HepG2 (cell line): ENCODE results near the gene SMAD2. TPM values are rescaled to one million over a fixed set of nuclear protein-coding genes. Genes with fewer than 3 reads are reported as not detected.

Experiments
- ATF7 ChIP-seq, 2 experiments: fragments of 450-650 bp in 1 of 2; sonication (generic) in 1 of 2; formaldehyde crosslinking in 1 of 2; IDR thresholded peaks; 2 replicates each; pipeline versions ENCODE4 v1.4.0 to v1.6.1; 2016 to 2020; ENCODE audit warnings: antibody characterized with exemption in 1 of 2, mild to moderate bottlenecking in 1 of 2, missing genetic modification reagents in 1 of 2
- CC2D1A ChIP-seq: sonication (generic); formaldehyde crosslinking; IDR thresholded peaks from 2 replicates; pipeline ENCODE4 v1.8.1; 2023; ENCODE audit warnings: mild to moderate bottlenecking, missing genetic modification reagents
- KMT2B ChIP-seq: IDR thresholded peaks from 2 replicates; pipeline ENCODE4 v1.6.1; 2016; ENCODE audit warnings: missing genetic modification reagents, missing compliant biosample characterization
- MIER3 ChIP-seq: IDR thresholded peaks from 2 replicates; pipeline ENCODE4 v1.6.1; 2016; ENCODE audit warnings: missing compliant biosample characterization, borderline replicate concordance
- NFKBIZ ChIP-seq: IDR thresholded peaks from 2 replicates; pipeline ENCODE4 v1.6.1; 2018; ENCODE audit warnings: missing genetic modification reagents, missing compliant biosample characterization
- NRL ChIP-seq: sonication (generic); formaldehyde crosslinking; IDR thresholded peaks from 2 replicates; pipeline ENCODE4 v1.5.0; 2020; ENCODE audit warnings: missing genetic modification reagents, mild to moderate bottlenecking, moderate library complexity, borderline replicate concordance
- PHF8 ChIP-seq: sonication (generic); formaldehyde crosslinking; IDR thresholded peaks from 2 replicates; pipeline ENCODE4 v1.5.0; 2020; ENCODE audit warnings: missing genetic modification reagents
- PPARG ChIP-seq: conservative IDR thresholded peaks from 2 replicates; pipeline ENCODE4 v1.6.1; 2016; ENCODE audit warnings: missing biosample characterization, missing genetic modification reagents
- RAD51 ChIP-seq: fragments of 450-650 bp; IDR thresholded peaks from 2 replicates; pipeline ENCODE4 v1.6.1; 2016; ENCODE audit warnings: borderline replicate concordance
- SCMH1 ChIP-seq: sonication (generic); formaldehyde crosslinking; IDR thresholded peaks from 2 replicates; pipeline ENCODE4 v1.9.0; 2021; ENCODE audit warnings: missing genetic modification reagents, mild to moderate bottlenecking, borderline replicate concordance
- SP140L ChIP-seq: sonication (generic); formaldehyde crosslinking; IDR thresholded peaks from 2 replicates; pipeline ENCODE4 v1.4.0; 2020; ENCODE audit warnings: missing genetic modification reagents, borderline replicate concordance
- SPEN ChIP-seq: sonication (generic); formaldehyde crosslinking; IDR thresholded peaks from 2 replicates; pipeline ENCODE4 v1.5.1; 2020; ENCODE audit warnings: low read depth, mild to moderate bottlenecking, missing genetic modification reagents
- TBX3 ChIP-seq: fragments of 450-650 bp; IDR thresholded peaks from 2 replicates; pipeline ENCODE4 v1.6.1; 2017; ENCODE audit warnings: antibody characterized with exemption, mild to moderate bottlenecking, inconsistent platforms, borderline replicate concordance
- THAP7 ChIP-seq: sonication (generic); formaldehyde crosslinking; IDR thresholded peaks from 2 replicates; pipeline ENCODE4 v1.8.1; 2023; ENCODE audit warnings: mild to moderate bottlenecking, missing genetic modification reagents
- ZEB1 ChIP-seq: IDR thresholded peaks from 2 replicates; pipeline ENCODE4 v1.6.1; 2012; ENCODE audit warnings: mild to moderate bottlenecking, low read depth, inconsistent platforms; ENCODE audit not compliant: insufficient replicate concordance
- ZFP62 ChIP-seq: sonication (generic); formaldehyde crosslinking; IDR thresholded peaks from 2 replicates; pipeline ENCODE4 v1.4.0; 2020; ENCODE audit warnings: missing genetic modification reagents
- ZMYM3 ChIP-seq: sonication (generic); formaldehyde crosslinking; IDR thresholded peaks from 2 replicates; pipeline ENCODE4 v1.5.1; 2020; ENCODE audit warnings: mild to moderate bottlenecking, missing genetic modification reagents
- ZNF180 ChIP-seq: sonication (generic); formaldehyde crosslinking; IDR thresholded peaks from 2 replicates; pipeline ENCODE4 v1.4.0; 2020; ENCODE audit warnings: low read depth, missing genetic modification reagents, borderline replicate concordance
- ZNF260 ChIP-seq: sonication (generic); formaldehyde crosslinking; IDR thresholded peaks from 2 replicates; pipeline ENCODE4 v1.4.0; 2020; ENCODE audit warnings: missing genetic modification reagents, low read depth, mild to moderate bottlenecking, borderline replicate concordance
- ZNF550 ChIP-seq: sonication (generic); formaldehyde crosslinking; IDR thresholded peaks from 2 replicates; pipeline ENCODE4 v1.4.0; 2020; ENCODE audit warnings: mild to moderate bottlenecking, missing genetic modification reagents, borderline replicate concordance
- ZNF598 ChIP-seq: sonication (generic); formaldehyde crosslinking; IDR thresholded peaks from 2 replicates; pipeline ENCODE4 v1.5.1; 2020; ENCODE audit warnings: mild to moderate bottlenecking, missing genetic modification reagents, borderline replicate concordance
- ZNF614 ChIP-seq: IDR thresholded peaks from 2 replicates; pipeline ENCODE4 v1.6.1; 2018; ENCODE audit warnings: missing biosample characterization, missing genetic modification reagents, inconsistent platforms, borderline replicate concordance
- ZSCAN30 ChIP-seq: sonication (generic); formaldehyde crosslinking; IDR thresholded peaks from 2 replicates; pipeline ENCODE4 v1.5.0; 2020; ENCODE audit warnings: mild to moderate bottlenecking, missing genetic modification reagents
- polyA plus RNA-seq, 8 experiments: library from polyadenylated mRNA; depleted of rRNA in 3 of 8; stranded (reverse) in 7 of 8; unstranded in 1 of 8; fragments of >200 nt; fragmentation: Illumina TruSeq in 4 of 8; extraction: Trizol in 4 of 8; gene quantifications; 2 replicates each; pipeline versions ENCODE4 v1.2.1 to v1.2.3, GENCODE V29; 2011 to 2016; ENCODE audit warnings: low read depth in 4 of 8, missing spikeins in 1 of 8, mixed read lengths in 1 of 8; ENCODE audit not compliant: insufficient read depth in 1 of 8
- total RNA-seq, 5 experiments: library from RNA; depleted of rRNA; stranded (reverse); fragments of >200 nt; fragmentation: Illumina TruSeq; extraction: Trizol; gene quantifications; 2 replicates each; pipeline ENCODE4 v1.2.3, GENCODE V29; 2016; ENCODE audit warnings: low read depth in 1 of 5
- TF ChIP-seq, protein P1 (sequence below): sonication (generic); formaldehyde crosslinking; conservative IDR thresholded peaks from 2 replicates; pipeline ENCODE4 v1.8.1; 2023; ENCODE audit warnings: missing genetic modification reagents

The SMAD2 gene
- total and polyA plus RNA-seq, 2 of the 13 experiments (the other 11 are each of a cell fraction or from before 2014, with no cell fraction given): 40.2 to 96.2 TPM

DNA sequence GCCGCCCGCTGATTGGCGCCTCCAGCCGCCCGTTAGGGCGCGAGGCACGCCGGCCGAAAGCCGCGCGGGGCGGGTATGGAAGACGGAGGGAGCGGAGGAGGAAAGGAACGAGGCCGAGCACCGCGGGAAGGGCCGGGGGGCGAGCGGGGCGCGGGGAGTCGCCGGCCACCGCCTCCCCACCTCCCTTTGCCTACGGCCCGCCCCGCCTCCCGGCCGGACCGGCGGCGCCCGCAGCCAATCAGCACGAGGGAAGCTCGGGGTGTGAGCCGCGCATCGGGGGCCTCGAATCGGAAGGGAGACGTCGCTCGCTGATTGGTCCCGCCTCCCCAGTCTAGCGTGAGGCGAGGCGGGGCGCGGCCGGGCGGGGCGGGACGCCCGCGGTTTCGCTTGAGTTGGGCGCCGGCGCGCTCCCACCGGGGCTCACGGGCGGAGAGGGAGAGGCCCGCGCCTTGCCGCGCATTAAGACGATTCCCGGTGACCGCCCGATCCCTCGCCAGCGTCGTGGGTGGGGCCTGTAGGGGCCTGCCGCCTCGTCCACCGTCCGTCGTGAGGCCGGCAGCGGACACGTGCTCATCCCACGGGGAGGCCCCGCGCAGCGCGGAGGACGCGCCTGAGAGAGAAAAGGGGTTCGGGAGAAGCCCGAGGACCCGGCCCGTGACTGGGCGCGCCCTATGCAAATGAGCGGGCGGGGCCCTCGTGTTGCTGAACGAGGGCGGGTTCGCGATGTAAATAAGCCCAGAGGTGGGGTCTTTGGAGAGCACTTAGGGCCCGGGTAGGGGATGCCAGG lies 665 bp upstream of the SMAD2 start (continued):
- no peak for TF ChIP-seq SP140L (CRISPR knock-in tag)
- peak; percentile 51; the same call in 1 of the 2 replicates for TF ChIP-seq THAP7 (CRISPR knock-in tag)
- TF ChIP-seq NRL (CRISPR knock-in tag): peak; percentile 87; the same call in 1 of the 2 replicates
- TF ChIP-seq SCMH1: no peak
- TF ChIP-seq MIER3 (CRISPR knock-in tag): no peak
- TF ChIP-seq ZNF598 (CRISPR knock-in tag): peak; percentile 91; the same call in 1 of the 2 replicates
- TF ChIP-seq PHF8 (CRISPR knock-in tag): peak; percentile 93
- TF ChIP-seq ZMYM3 (CRISPR knock-in tag): 0 out of 2 replicates have a peak, but pooled peaks have one; percentile 32
- no peak; the same call in 1 of the 2 replicates for TF ChIP-seq ZSCAN30
- peak; percentile 14; the same call in 1 of the 2 replicates for TF ChIP-seq TBX3
- TF ChIP-seq ZNF260 (CRISPR knock-in tag): no peak
- no peak; the same call in 1 of the 2 replicates for TF ChIP-seq KMT2B (CRISPR knock-in tag)
- no peak for TF ChIP-seq PPARG (CRISPR knock-in tag)
- no peak for TF ChIP-seq CC2D1A (CRISPR knock-in tag)
- 0 out of 2 replicates have a peak, but pooled peaks have one; percentile 43 for TF ChIP-seq ZNF180 (CRISPR knock-in tag)
- peak; percentile 21; the same call in 1 of the 2 replicates for TF ChIP-seq ZNF614
- TF ChIP-seq ZNF550: no peak; the same call in 1 of the 2 replicates
- TF ChIP-seq NFKBIZ (CRISPR knock-in tag): 0 out of 2 replicates have a peak, but pooled peaks have one; percentile 29
- TF ChIP-seq ATF7 (IDR thresholded peaks at IDR 0.05): no peak
- no peak for TF ChIP-seq ATF7 (CRISPR knock-in tag; IDR thresholded peaks at IDR 0.05)
- no peak for TF ChIP-seq ZFP62 (CRISPR knock-in tag)
- TF ChIP-seq, protein P1, sequence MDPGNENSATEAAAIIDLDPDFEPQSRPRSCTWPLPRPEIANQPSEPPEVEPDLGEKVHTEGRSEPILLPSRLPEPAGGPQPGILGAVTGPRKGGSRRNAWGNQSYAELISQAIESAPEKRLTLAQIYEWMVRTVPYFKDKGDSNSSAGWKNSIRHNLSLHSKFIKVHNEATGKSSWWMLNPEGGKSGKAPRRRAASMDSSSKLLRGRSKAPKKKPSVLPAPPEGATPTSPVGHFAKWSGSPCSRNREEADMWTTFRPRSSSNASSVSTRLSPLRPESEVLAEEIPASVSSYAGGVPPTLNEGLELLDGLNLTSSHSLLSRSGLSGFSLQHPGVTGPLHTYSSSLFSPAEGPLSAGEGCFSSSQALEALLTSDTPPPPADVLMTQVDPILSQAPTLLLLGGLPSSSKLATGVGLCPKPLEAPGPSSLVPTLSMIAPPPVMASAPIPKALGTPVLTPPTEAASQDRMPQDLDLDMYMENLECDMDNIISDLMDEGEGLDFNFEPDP (CRISPR knock-in tag): no peak
- no peak for TF ChIP-seq ZEB1
- TF ChIP-seq SPEN (CRISPR knock-in tag): peak; percentile 62
- TF ChIP-seq RAD51: no peak
